Measurements from ENCODE around the gene C6orf163. TPM values are rescaled to one million over a fixed set of nuclear protein-coding genes. Genes with fewer than 3 reads are reported as not detected.

Gene C6orf163
- total RNA-seq, 4 donors from 2014 or later: 1.9 to 10.1 (median 3.0) TPM

- Histone ChIP-seq H3K27me3 (no peaks in the 10 kb centered on the region), H3K36me3 (no peaks in the 10 kb centered on the region), H3K4me3 (peak overlapping the region; percentile 97), H3K27ac (peak overlapping the region; percentile 76), H3K4me1 (peaks cover 3% of the 10 kb centered on the region), H3K9me3 (no peaks in the 10 kb centered on the region)
- no peak for TF ChIP-seq EP300 (IDR thresholded peaks at IDR 0.05)
- no peak for TF ChIP-seq POLR2AphosphoS5 (IDR thresholded peaks at IDR 0.05)
- TF ChIP-seq POLR2A (IDR thresholded peaks at IDR 0.05): no peak
- no peak for TF ChIP-seq CTCF (IDR thresholded peaks at IDR 0.05)
- no peak for DNase-seq (ENCODE audit: low spot score in 2 of 2)
- 38% methylated on average over 5 of the region's 5 CpGs for WGBS
Observed at GRCh38 chr6:87408721-87409155, 64.1 kb downstream of the C6orf163 start.

Other genes starting within 250 kb of the C6orf163 start
- 1 to 10 TPM in 1 of 4 donors, under 1 TPM in 1, not detected in 2; 0.53 to 5.7 TPM for gene CGA, start 249.7 kb upstream of the C6orf163 start, total RNA-seq
- gene ZNF292, start 189.2 kb upstream of the C6orf163 start, total RNA-seq: 100 to 1,000 TPM in 1 of 4 donors, 10 to 100 TPM in 3; 26.7 to 111 (median 34.7) TPM
- 10 to 100 TPM in 2 of 4 donors, 1 to 10 TPM in 2; 5.2 to 23.3 (median 10.0) TPM for gene SMIM8, start 22.2 kb upstream of the C6orf163 start, total RNA-seq
- 1 to 10 TPM in 1 of 4 donors, not detected in 3; 6.4 TPM for gene GJB7, start 15.5 kb upstream of the C6orf163 start, total RNA-seq
- gene CFAP206, start 63.2 kb downstream of the C6orf163 start, total RNA-seq: under 1 TPM in 2 of 4 donors, not detected in 2; 0.21 to 0.85 TPM
- 10 to 100 TPM; 19.1 to 25.9 (median 24.2) TPM for gene SLC35A1, start 128.2 kb downstream of the C6orf163 start, total RNA-seq
- 10 to 100 TPM; 16.4 to 29.6 (median 19.7) TPM for gene RARS2, start 245.2 kb downstream of the C6orf163 start, total RNA-seq
- 10 to 100 TPM in 3 of 4 donors, 1 to 10 TPM in 1; 9.7 to 30.6 (median 12.9) TPM for gene ORC3, start 245.3 kb downstream of the C6orf163 start, total RNA-seq